HG02973 (cell line): ENCODE results near the gene SPATS2.

Source experiments
- ATAC-seq: cut with Tn5 transposase; IDR thresholded peaks from one replicate; pipeline ENCODE4 v1.9.1; 2021; ENCODE audit warnings: moderate library complexity; ENCODE audit not compliant: unreplicated experiment

The SPATS2 gene

DNA sequence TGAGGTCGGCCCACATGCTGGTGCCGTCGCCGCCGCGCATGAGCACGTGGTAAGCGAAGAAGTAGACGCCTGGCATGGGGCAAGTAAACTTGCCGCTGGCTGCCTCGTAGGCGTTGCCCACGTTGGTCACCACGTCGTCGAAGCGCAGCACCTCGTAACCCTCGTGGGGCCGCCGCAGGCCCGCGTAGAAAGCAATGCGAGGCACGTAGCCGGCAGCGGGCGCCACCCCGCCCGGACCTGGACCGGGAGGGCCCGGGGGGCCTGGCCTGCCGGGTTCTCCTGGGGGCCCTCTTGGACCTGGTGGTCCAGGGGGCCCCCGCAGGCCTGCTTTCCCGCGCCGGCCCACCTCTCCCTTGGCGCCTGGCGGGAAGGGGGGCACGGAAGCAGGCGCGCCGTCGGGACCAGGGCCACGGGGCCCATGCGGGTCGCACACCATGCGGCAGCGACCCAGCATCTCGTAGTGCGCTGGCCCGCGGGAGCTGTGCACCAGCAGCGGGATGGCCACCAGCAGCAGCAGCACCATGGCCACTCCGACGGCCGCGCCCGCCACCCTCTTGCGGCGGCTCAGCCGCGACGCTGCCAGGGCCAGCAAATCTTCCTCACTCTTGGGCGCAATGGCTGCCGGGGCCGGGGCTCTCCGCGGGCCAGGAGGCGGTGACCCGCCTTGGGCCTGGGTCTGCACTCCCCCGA is 31.2 kb upstream of the SPATS2 start:
- no peak for ATAC-seq

- no peak for ATAC-seq
These were observed 30.3 kb upstream of the SPATS2 start, which contains the start of gene C1QL4 for GRCh38 chr12:49336645-49337584. TSS of gene C1QL4 (minus strand) at chr12:49337188. CDS start at chr12:49336477, 711 bp downstream.

DNA sequence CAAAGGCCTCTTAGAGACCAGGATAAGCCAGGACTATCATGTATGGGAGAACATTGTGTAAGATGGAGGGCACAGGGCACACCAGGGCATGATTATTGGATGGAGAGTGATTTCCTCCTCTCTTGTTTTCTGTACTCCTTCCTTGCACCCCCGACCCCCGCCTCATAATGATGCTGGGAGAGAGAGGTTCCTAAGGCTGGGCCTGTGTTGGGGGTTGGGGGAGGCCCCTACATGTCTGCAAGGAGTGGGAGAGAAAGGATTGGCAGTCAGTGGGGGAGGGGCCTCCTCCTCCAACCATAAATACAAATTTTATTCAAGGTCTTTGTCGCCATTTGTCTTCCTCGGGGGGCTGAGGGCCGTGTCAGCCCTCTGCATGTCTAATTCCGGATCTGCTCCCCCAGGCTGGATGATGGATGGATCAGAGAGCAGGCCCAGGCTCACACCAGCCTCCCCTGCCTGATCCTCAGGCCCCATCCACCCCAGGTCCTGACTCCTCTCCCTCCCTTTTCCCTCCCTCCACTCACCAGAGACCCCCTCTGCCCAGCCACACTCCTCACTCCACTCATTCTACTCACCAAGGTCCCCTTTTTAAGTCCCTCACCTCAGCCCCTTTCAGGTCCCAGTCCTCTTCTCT is 28.3 kb upstream of the SPATS2 start:
- ATAC-seq, result no peak

DNA sequence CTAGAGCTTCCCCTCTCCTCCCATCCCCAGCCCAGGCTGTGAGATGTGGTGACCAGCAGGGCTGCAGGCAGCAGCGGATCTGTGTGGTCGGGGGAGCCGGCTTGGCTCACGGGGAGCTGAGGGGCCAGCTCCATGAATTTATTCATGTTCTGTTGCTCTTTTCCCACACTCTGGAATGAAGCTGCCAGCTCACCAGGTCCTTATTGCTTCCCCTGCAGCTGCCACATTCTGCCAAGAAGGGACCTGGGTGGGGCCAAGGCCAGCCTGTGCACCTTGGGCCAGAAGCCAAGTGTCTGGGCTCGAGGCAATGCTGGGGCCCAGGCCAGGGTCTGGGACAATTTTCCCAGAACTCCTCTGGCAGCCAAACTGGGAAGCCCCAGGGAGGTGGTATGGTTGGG is 27.8 kb upstream of the SPATS2 start:
- ATAC-seq, result no peak

DNA sequence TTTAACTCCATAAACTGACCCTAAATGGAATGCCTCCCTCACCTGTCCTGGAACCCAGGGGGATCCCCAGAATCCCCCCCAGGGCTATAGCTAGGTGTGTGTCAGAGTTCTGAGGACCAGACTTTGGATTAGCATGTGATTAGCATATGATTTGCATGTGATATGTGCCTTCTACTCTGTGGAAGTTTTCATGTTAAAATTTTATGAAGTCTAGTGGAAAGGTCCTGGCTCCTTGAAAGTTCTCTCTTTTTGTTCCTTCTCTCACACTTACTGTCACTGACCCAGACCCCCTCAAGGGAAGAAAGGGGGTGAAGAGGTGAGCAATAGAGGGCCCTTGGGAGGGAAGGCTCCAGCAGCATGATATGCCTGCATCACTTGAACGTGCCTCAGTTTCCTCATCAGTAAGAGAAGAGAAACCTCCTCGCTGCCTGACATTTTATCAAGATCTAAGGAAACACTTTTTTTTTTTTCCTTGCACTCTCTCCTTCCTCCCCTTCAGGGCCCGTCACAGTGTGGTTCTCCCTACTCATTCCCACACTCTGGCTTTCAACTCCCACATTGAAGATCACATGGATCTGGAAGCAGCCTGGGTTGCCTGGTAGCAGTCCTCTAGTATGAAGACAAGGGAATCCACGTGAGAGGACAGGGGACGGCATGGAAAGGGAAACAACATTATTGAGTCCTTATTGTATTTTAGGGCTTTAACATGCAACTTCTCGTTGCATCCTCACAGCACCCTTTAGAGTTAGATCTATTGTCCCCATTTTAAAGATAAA is 27.0 kb upstream of the SPATS2 start:
- ATAC-seq, result no peak

DNA sequence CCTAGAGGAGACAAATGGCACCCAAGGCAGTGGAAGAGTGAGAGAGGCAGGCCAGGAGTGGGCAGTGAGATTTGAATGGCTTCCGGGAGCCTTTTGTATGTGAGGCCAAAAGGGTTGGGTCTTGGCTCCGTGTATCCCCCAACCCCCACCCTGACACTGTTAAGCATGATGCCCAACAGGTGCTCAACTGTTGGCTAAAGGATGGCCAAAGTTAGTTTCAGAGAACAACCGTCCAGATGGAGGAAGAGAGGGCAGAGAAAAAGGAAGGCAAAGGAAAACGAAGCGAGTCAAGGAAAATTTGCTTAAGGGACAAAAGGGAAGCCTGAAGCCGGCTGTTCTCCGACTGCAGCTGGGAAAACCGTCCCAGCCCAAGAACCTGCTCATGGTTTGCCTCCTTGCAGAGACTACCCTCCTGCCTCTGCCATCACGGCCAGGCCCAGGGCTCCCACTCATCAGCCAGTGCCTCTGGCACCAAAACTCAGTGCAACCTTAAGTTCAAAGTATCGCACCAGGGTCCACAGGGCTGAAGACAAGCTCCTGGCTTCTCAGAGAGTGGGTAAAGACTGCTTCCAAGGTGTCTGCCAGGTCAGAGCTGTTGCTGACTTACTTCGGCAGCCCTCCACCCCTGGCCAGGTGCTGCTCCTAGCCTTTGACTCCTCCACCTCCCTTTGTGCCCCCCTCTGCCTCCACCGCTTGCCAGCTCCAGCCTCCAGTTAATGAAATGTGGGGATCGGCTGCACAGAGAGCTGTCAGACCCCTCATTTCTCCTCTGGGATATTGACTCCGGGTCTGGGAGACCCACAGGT is 26.1 kb upstream of the SPATS2 start:
- no peak for ATAC-seq

- no peak for ATAC-seq
These were observed 25.5 kb upstream of the SPATS2 start for GRCh38 chr12:49341777-49342065.

GRCh38 chr12:49342066-49342913 is 25.0 kb upstream of the SPATS2 start:
- peak; percentile 66 for ATAC-seq

GRCh38 chr12:49342914-49343731 is 24.1 kb upstream of the SPATS2 start:
- no peak for ATAC-seq

DNA sequence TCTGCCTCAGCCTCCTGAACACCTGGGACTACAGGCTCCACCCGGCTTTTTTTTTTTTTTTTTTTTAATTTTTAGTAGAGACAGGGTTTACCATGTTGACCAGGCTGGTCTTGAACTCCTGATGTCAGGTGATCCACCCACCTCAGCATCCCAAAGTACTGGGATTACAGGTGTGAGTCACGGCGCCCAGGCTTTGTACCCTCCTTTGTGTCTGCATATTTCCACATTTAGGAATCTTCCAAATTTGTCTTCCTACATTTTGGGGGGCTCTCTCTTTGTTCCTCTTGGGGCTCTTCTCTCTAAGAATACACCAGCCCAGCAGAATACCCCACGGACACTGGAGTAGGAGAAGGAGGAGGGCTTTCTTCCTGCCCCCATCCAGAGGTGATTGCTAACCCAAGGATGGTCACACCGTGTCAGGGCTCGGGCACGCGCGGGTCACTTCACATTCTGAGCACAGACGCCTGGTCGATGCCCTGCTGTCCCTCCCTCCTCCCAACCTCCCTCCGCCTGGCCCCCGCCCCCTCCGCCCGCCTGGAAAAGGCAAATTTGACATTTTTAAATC is 22.7 kb upstream of the SPATS2 start:
- no peak for ATAC-seq

GRCh38 chr12:49345051-49345824 is 22.0 kb upstream of the SPATS2 start:
- no peak for ATAC-seq

GRCh38 chr12:49345825-49346658 is 21.2 kb upstream of the SPATS2 start:
- no peak for ATAC-seq

DNA sequence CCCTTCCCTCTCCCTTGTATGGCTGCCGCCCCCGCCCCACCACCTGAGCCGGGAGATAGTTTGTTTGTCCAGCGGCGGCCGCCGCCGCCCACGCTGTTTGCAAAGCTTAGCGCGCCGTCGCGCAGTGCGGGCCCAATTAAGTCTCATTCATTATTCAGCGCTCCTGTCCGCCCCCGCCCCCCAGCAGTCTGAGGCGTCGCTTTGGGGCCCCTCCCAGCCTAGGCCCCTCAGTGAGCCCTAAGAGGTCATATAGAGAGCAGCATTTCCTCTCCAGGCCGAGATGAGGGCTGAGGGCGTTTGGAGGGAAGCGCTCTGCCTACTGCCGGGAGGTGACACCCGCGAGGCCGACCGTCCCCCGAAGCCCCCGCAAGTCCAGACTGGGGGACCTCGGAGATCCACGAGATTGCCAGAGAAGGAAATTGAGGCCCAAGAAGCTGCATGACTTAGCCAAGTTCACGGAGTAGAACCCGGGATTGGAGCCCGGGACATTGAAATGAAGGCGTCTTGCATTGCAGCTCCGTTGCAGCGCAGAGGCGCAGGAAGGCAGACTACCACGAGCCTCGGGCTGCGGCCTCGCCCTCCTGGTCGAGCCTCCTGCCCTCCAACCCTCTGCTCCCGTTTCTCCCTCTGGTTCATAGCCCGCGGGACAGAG is 20.5 kb upstream of the SPATS2 start, which contains the start of gene DNAJC22:
Gene DNAJC22 (plus strand): TSS at position 230 of the 652 bp plus-strand sequence. CDS start 1,985 bp downstream, outside the sequence.
- no peak for ATAC-seq

DNA sequence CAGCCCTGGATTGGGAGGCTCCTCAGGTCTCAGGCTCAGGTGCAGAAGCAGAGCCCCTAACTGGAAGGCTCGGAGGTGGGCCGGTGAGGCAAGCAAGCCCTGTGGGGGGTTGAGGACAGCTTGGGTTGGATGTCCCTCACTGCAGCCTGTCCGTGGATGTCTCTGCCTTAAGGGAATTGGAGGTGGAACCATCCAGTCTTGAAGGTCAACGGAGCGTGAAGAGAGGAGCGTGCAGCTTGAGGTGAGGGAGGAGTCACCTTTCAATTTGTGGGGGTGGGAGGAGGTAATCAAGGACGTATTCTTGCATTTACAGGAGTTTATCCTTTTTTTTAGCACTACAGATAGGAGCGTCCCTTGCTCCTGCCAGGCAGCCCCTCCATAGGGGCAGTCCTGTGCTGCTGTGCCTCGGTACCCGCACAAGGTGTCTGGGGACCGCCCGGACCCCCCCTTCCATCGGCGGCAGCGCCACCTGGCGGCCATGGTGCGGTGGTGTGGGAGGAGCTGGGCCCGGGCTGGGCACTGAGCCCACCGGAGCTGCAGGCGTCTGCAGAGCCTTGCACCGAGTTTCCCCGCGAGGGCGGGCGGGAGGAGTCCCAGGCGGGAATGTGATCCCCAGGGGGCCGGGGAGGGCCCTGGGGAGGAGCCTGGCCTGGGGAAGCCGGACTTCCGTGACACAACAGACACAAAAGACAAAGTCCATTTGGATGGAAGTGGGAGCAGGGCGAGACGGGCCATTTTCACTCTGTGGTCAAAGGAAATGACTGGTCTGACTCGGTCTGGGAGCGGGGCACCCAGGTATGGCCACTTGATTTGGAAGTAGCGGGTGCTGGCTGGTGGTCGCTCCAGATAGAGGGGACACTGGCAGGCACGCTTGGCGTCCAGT is 19.7 kb upstream of the SPATS2 start:
- no peak for ATAC-seq

DNA sequence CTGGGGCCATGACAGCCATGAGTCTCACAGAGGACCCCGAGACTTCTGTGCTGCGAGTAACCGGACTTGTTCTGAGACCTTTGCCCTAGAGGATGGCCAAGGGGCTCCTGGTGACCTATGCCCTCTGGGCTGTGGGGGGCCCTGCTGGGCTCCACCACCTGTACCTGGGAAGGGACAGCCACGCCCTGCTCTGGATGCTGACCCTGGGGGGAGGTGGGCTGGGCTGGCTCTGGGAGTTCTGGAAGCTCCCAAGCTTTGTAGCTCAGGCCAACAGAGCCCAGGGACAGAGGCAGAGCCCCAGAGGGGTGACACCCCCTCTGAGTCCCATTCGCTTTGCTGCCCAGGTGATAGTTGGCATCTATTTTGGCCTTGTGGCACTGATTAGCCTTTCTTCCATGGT is 18.5 kb upstream of the SPATS2 start:
- ATAC-seq, result no peak
